HCT116 (cell line): ENCODE measurements around the gene LY86. TPM values are rescaled to one million over a fixed set of nuclear protein-coding genes. Genes with fewer than 3 reads are reported as not detected.

Experiments
- ATAC-seq: fragments of 200-7000 bp; cut with Tn5 transposase; 2 replicates; pipeline ENCODE4 v1.9.1; 2020; ENCODE audit warnings: mild to moderate bottlenecking, moderate library complexity
- BruUV-seq: library from RNA; stranded (reverse); fragments of 400-500 nt; replicated peaks from 2 replicates; lab custom pipeline; 2021; lab: Mats Ljungman, UMichigan
- CTCF ChIA-PET: fragments of 300-600 bp; sonication (Branson Sonifier 250); formaldehyde crosslinking; loops from one replicate; lab custom pipeline; 2021; ENCODE audit warnings: antibody characterized with exemption; lab: Charles Lee
- POLR2A ChIA-PET: fragments of 300-600, 350-600 bp; sonication (Branson Sonifier 250); formaldehyde crosslinking; loops from one replicate; lab custom pipeline; 2021; ENCODE audit warnings: antibody characterized with exemption; lab: Charles Lee
- RAD21 ChIA-PET, 2 experiments: fragments of 300-600 bp; sonication (Branson Sonifier 250); formaldehyde crosslinking; loops; one replicate each; lab custom pipeline; 2023; ENCODE audit warnings: low total read pairs in 2 of 2; ENCODE audit not compliant: uncharacterized antibody in 2 of 2, unreplicated experiment in 2 of 2, low non-redundant PET in 1 of 2; lab: Charles Lee
- DNase-seq: peaks from one replicate; pipeline ENCODE4 v3.0.0-alpha.2; 2010; ENCODE audit warnings: low read depth, low spot score
- H2AFZ ChIP-seq: fragments of 200-600 bp; shearing (Covaris generic), sonication (generic); 2 replicates; pipeline ENCODE4 v1.6.1; 2017; ENCODE audit warnings: low read depth, mixed run types, mixed read lengths, antibody characterized with exemption, low read length; ENCODE audit not compliant: poor library complexity, severe bottlenecking
- H3K27ac ChIP-seq: 2 replicates; pipeline ENCODE4 v1.5.1; 2012; ENCODE audit warnings: low read depth, low read length
- H3K27me3 ChIP-seq: fragments of 200-600 bp; sonication (generic); 2 replicates; pipeline ENCODE4 v1.6.1; 2016; ENCODE audit warnings: mixed run types, low read length, mixed read lengths; ENCODE audit not compliant: insufficient read depth
- H3K36me3 ChIP-seq, 2 experiments: fragments of 200-500 bp in 1 of 2; fragments of 200-600 bp in 1 of 2; sonication (Bioruptor generic) in 1 of 2; sonication (generic) in 1 of 2; 2 replicates each; pipeline versions ENCODE4 v1.5.1 to v1.6.1; 2014 to 2016; ENCODE audit warnings: low read length in 2 of 2, inconsistent platforms in 1 of 2, mixed read lengths in 1 of 2, mixed run types in 1 of 2; ENCODE audit not compliant: insufficient read depth in 2 of 2, control insufficient read depth in 1 of 2
- H3K4me1 ChIP-seq, 2 experiments: fragments of 200-600 bp in 1 of 2; sonication (generic) in 1 of 2; 2 replicates each; pipeline versions ENCODE4 v1.5.1 to v1.6.1; 2012 to 2017; ENCODE audit warnings: low read length in 2 of 2, inconsistent platforms in 1 of 2, mild to moderate bottlenecking in 1 of 2, mixed read lengths in 1 of 2, mixed run types in 1 of 2, moderate library complexity in 1 of 2; ENCODE audit not compliant: insufficient read depth in 2 of 2, control insufficient read depth in 1 of 2
- H3K4me2 ChIP-seq: fragments of 200-600 bp; sonication (generic); 2 replicates; pipeline ENCODE4 v1.6.1; 2017; ENCODE audit warnings: mixed run types, low read length, mixed read lengths
- H3K4me3 ChIP-seq, 2 experiments: fragments of 200-600 bp in 1 of 2; sonication (generic) in 1 of 2; replicated peaks in 1 of 2; 2 replicates each; pipeline ENCODE4 v1.5.1; 2011 to 2016; ENCODE audit warnings: low read length in 2 of 2, control low read depth in 1 of 2, low read depth in 1 of 2, mild to moderate bottlenecking in 1 of 2, mixed read lengths in 1 of 2, mixed run types in 1 of 2
- H3K79me2 ChIP-seq: fragments of 200-600 bp; sonication (generic); 2 replicates; pipeline ENCODE4 v1.6.1; 2017; ENCODE audit warnings: mild to moderate bottlenecking, mixed run types, low read length, moderate library complexity, mixed read lengths; ENCODE audit not compliant: insufficient read depth
- H3K9ac ChIP-seq: fragments of 200-600 bp; sonication (generic); 2 replicates; pipeline ENCODE4 v1.6.1; 2016; ENCODE audit warnings: low read length, mixed read lengths
- H3K9me2 ChIP-seq: fragments of 200-600 bp; sonication (generic), shearing (Covaris generic); 2 replicates; pipeline ENCODE4 v1.6.1; 2017; ENCODE audit warnings: mixed run types, mild to moderate bottlenecking, moderate library complexity; ENCODE audit not compliant: insufficient read depth
- H3K9me3 ChIP-seq, 2 experiments: fragments of 200-500 bp in 1 of 2; fragments of 200-600 bp in 1 of 2; sonication (Bioruptor generic) in 1 of 2; sonication (generic) in 1 of 2; 2 replicates each; pipeline ENCODE4 v1.6.1; 2014 to 2017; ENCODE audit warnings: low read length in 2 of 2, mixed read lengths in 2 of 2, inconsistent platforms in 1 of 2, low read depth in 1 of 2, mild to moderate bottlenecking in 1 of 2, mixed run types in 1 of 2, moderate library complexity in 1 of 2; ENCODE audit not compliant: control insufficient read depth in 1 of 2, insufficient read depth in 1 of 2
- H4K20me1 ChIP-seq: fragments of 200-600 bp; sonication (generic), shearing (Covaris generic); 2 replicates; pipeline ENCODE4 v1.6.1; 2017; ENCODE audit warnings: mixed run types, mild to moderate bottlenecking, moderate library complexity; ENCODE audit not compliant: insufficient read depth
- EZH2 ChIP-seq: fragments of 200-600 bp; sonication (generic); IDR thresholded peaks from 2 replicates; pipeline ENCODE4 v1.6.1; 2017; ENCODE audit warnings: antibody characterized with exemption, mixed run types
- SRF ChIP-seq: IDR thresholded peaks from 2 replicates; pipeline ENCODE4 v1.6.1; 2012; ENCODE audit warnings: low read depth
- TCF7L2 ChIP-seq: IDR thresholded peaks from 2 replicates; pipeline ENCODE4 v1.7.0; 2011; ENCODE audit warnings: borderline replicate concordance, inconsistent platforms; ENCODE audit not compliant: insufficient read depth, insufficient read length; ENCODE audit errors: extremely low read depth
- YY1 ChIP-seq: IDR thresholded peaks from 2 replicates; pipeline ENCODE4 v1.6.1; 2011; ENCODE audit warnings: low read length, low read depth, moderate library complexity, mild to moderate bottlenecking; ENCODE audit not compliant: insufficient replicate concordance; ENCODE audit errors: extremely low read depth
- ZFX ChIP-seq: fragments of 450-650 bp; IDR thresholded peaks from 2 replicates; pipeline ENCODE4 v1.6.1; 2017
- intact Hi-C: fragments of 100-400 bp; cut with micrococcal nuclease; formaldehyde crosslinking; loops from 2 replicates; pipeline ENCODE4 v1.10.0; 2022
- total RNA-seq: library from RNA; stranded (reverse); gene quantifications from one replicate; pipeline ENCODE4 v1.2.1, GENCODE V29; 2021; ENCODE audit not compliant: unreplicated experiment
- TF ChIP-seq, protein P1 (sequence below): IDR thresholded peaks from 2 replicates; pipeline ENCODE4 v1.6.1; 2012; ENCODE audit warnings: low read depth

Gene LY86
- total RNA-seq, 1 experiment from 2014 or later, result not detected

GRCh38 chr6:6609450-6609849 lies 20.9 kb downstream of the LY86 start:
- H4K20me1 ChIP-seq, result no peaks in the 10 kb centered on the region
- no peaks in the 10 kb centered on the region for H3K9me3 ChIP-seq
- intact Hi-C loops, result no loop called here
- no peak overlapping the region for H2AFZ ChIP-seq
- ChIA-PET RAD21 (no interaction called here), POLR2A (no interaction called here)
- H3K27ac ChIP-seq, result no peak overlapping the region
- no peak overlapping the region for H3K9ac ChIP-seq
- H3K4me2 ChIP-seq, result no peak overlapping the region
- no peak overlapping the region for H3K4me3 ChIP-seq
- TF ChIP-seq EZH2 (no peak), SRF (no peak), ZFX (no peak), TCF7L2 (no peak), YY1 (no peak)
- TF ChIP-seq, protein P1, sequence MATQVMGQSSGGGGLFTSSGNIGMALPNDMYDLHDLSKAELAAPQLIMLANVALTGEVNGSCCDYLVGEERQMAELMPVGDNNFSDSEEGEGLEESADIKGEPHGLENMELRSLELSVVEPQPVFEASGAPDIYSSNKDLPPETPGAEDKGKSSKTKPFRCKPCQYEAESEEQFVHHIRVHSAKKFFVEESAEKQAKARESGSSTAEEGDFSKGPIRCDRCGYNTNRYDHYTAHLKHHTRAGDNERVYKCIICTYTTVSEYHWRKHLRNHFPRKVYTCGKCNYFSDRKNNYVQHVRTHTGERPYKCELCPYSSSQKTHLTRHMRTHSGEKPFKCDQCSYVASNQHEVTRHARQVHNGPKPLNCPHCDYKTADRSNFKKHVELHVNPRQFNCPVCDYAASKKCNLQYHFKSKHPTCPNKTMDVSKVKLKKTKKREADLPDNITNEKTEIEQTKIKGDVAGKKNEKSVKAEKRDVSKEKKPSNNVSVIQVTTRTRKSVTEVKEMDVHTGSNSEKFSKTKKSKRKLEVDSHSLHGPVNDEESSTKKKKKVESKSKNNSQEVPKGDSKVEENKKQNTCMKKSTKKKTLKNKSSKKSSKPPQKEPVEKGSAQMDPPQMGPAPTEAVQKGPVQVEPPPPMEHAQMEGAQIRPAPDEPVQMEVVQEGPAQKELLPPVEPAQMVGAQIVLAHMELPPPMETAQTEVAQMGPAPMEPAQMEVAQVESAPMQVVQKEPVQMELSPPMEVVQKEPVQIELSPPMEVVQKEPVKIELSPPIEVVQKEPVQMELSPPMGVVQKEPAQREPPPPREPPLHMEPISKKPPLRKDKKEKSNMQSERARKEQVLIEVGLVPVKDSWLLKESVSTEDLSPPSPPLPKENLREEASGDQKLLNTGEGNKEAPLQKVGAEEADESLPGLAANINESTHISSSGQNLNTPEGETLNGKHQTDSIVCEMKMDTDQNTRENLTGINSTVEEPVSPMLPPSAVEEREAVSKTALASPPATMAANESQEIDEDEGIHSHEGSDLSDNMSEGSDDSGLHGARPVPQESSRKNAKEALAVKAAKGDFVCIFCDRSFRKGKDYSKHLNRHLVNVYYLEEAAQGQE, result no peak
- TF ChIP-seq, all 23 proteins: peak for 0
- H3K79me2 ChIP-seq, result no peaks in the 10 kb centered on the region
- no peaks in the 10 kb centered on the region for H3K36me3 ChIP-seq
- DNase-seq (no peak), ATAC-seq (no peak)
- no peaks in the 10 kb centered on the region for H3K27me3 ChIP-seq
- H3K9me2 ChIP-seq, result no peaks in the 10 kb centered on the region
- no peaks in the 10 kb centered on the region for H3K4me1 ChIP-seq
- BruUV-seq, result no TSS peak
- CTCF ChIA-PET, result no interaction called here
